NCI-H128 (cell line): Measurements from ENCODE around the gene SDHAF1.
"Not testable (repeated sequence)": the region's sequence is repeated elsewhere in the genome, so short reads cannot be mapped to it uniquely, and the experiment has no call there.

Experiments used
- DNase-seq: peaks from one replicate; lab custom pipeline; 2025; ENCODE audit not compliant: unreplicated experiment; lab: John Stamatoyannopoulos, UW

The SDHAF1 gene

GRCh38 chr19:35995048-35995993, at the start of gene SDHAF1:
Gene SDHAF1, plus strand, starts transcription at chr19:35995188. Its CDS starts 87 bp downstream, at chr19:35995275.
- DNase-seq = peak; percentile 90

GRCh38 chr19:35946203-35946602, 48.8 kb upstream of the SDHAF1 start:
- no peak for DNase-seq

GRCh38 chr19:35949131-35949530, 45.9 kb upstream of the SDHAF1 start:
- no peak for DNase-seq

- DNase-seq = no peak
These were observed 38.9 kb upstream of the SDHAF1 start for GRCh38 chr19:35955881-35956634.

- not testable (repeated sequence) for DNase-seq
These were observed 37.6 kb upstream of the SDHAF1 start for GRCh38 chr19:35957411-35957810.

GRCh38 chr19:35958660-35959039, 36.3 kb upstream of the SDHAF1 start:
- DNase-seq = no peak

GRCh38 chr19:35959040-35959967, 35.7 kb upstream of the SDHAF1 start:
- no peak for DNase-seq

- DNase-seq = no peak
These were observed 35.0 kb upstream of the SDHAF1 start for GRCh38 chr19:35959968-35960320.

DNA sequence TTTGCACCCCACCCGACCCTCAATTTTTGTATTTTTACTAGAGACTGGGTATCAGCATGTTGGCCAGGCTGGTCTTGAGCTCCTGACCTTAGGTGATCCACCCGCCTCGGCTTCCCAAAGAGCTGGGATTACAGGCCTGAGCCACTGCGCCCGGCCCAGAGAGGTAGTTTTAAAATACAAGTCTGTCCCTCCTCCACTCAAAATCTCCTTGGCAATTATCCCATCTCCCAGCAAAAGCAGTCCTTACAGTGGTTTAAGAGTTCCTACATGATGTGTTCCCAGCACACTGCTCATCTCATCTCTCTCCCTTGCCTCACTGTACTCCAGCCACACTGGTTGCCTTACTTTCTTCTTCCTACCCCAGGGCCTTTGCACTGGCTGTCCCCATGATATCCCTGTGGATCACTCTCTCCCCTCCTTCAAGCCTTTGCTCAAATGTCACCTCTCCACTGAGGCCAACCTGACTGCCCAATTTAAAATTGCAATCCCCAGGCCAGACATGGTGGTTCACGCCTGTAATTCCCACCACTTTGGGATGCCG, 34.5 kb upstream of the SDHAF1 start:
- no peak for DNase-seq

- no peak for DNase-seq
These were observed 31.5 kb upstream of the SDHAF1 start for GRCh38 chr19:35963514-35963913.

- DNase-seq = no peak
These were observed 28.2 kb upstream of the SDHAF1 start for GRCh38 chr19:35966771-35967170.

DNA sequence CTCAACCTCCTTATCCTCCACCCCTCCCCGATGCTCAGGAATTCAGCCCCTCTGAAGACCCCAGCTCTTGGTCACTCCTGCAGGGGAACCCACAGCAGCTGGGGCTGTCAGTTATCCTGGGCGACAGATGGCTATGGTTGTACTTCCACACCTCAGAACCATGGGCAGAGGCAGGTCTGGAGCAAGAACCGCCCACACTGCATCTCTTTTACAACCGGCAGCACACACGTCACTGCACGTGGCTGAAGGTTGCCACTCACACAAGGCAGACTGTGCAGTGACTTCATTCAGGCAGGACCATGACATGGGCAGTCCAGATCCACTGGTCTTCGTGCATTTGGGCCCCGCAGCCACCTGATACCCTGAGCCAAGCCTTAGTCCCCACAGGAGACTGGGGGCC, 21.5 kb upstream of the SDHAF1 start:
- DNase-seq = no peak

- no peak for DNase-seq
These were observed 19.3 kb upstream of the SDHAF1 start for GRCh38 chr19:35975608-35976214.

DNA sequence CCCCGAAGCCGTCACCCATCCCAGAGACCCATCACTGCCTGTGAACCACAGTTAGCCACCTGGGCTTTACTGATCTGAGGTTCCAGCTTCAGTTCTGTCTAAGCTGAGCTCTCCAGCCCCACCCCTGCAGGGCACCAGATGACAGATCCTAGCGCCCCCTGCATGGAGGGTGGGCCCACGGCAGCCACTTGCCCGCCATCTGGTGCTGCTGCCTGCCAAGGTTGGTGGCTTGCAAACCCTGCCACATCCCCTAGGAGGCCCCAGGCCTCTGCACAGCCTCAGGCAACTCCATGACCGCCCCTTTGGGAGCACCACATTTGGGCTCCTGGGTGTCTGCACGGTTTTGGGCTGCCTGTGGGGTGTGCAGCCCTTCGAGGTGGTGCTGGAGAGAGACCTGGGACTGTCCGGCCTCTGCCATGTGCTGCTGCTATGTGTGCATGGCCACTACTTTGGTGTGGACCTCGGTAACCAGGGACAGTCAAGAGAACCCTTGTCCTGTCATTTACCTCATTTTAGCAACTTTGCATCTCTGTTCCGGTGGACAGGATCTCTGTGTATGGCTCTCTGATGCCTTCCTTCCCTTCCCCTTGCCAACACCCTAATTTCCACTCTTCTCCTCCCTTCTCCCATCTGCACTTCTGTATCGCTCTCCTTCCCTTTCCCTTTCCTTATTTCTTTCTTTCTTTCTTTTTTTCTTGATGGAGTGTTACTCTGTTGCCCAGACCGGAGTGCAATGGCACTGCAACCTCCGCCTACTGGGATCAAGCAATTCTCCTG, 17.4 kb upstream of the SDHAF1 start:
- no peak for DNase-seq

GRCh38 chr19:35978271-35978670, 16.7 kb upstream of the SDHAF1 start:
- DNase-seq = no peak

GRCh38 chr19:35978832-35979365, 16.1 kb upstream of the SDHAF1 start:
- no peak for DNase-seq

DNA sequence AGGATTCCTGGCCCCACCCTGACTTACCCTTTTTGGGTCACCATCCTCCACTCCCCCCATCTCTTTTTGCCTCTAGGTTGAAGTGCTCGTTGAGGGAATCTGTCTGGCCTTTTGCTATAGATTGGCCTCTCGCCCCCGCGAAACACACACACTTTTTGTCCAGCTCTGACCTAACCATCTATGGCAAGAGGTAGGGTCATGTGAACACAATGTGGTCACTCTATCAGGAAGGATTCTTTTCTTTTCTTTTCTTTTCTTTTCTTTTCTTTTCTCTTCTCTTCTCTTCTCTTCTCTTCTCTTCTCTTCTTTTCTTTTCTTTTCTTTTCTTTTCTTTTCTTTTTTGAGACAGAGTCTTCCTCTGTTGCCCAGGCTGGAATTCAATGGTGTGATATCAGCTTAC, 14.0 kb upstream of the SDHAF1 start:
- DNase-seq = not testable (repeated sequence)

- DNase-seq = no peak
These were observed 11.8 kb upstream of the SDHAF1 start for GRCh38 chr19:35983177-35983576.

GRCh38 chr19:35986111-35986510, 8.9 kb upstream of the SDHAF1 start:
- DNase-seq = no peak
